GM18907 (cell line): ENCODE results near the gene MYLK.

Experiments
- ATAC-seq: cut with Tn5 transposase; IDR thresholded peaks from one replicate; pipeline ENCODE4 v1.9.1; 2021; ENCODE audit warnings: mild to moderate bottlenecking, moderate library complexity; ENCODE audit not compliant: unreplicated experiment

The MYLK gene

DNA sequence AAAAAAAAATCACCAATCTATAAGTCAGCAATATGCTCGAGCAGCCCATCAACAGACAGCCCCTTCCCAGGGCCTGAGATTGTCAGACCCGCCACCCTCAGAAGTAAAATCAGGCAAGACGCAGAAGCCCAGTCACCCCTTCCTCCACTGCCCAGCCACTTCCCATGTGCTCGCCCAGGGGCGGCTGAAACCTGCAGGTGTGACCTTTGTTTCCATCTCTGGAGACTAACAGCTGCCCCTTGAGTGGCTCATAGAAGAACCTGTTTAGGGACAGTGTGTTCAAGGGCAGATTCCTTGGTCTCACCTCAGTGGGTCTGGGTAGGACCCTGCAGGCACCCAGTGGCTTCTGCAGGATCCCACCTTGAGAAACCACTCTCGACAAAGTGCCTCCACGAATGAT lies 105.6 kb downstream of the MYLK start:
- ATAC-seq = no peak

DNA sequence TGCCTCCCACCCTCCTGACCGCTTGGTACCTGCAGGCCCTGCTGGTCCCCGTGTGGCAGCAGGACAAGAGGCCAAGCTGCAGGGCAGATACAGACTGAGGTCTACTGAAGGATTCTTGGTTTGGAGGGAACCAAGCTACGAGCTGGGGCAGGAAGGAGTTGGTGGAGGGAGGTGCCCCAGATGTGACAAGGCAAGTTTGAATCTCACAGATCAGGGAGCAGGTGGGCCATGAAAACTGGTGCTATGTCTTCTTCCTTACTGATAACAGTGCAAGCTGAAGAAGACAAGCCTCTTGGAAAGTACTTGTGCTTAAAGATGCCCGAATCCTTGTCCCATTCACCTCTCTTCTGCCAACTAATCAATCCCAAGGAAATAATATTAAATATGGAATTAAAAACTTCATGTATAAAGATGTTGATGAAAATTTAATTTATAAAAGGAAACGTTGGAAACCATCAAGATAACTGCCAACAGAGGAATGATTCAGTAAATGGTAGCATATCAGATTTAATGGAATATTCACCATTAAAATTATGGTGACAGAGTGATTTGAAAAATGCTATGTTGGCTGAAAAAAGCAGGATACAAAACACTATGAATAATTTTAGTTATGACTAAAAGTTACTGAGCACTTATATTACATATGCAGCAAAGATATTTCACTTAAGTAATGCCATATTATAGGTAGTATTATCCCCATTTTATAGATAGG lies 107.9 kb downstream of the MYLK start:
- ATAC-seq = no peak

- ATAC-seq = no peak
Observed at GRCh38 chr3:123774474-123774873, 109.7 kb downstream of the MYLK start.

GRCh38 chr3:123773681-123774431 lies 110.3 kb downstream of the MYLK start:
- ATAC-seq = no peak

DNA sequence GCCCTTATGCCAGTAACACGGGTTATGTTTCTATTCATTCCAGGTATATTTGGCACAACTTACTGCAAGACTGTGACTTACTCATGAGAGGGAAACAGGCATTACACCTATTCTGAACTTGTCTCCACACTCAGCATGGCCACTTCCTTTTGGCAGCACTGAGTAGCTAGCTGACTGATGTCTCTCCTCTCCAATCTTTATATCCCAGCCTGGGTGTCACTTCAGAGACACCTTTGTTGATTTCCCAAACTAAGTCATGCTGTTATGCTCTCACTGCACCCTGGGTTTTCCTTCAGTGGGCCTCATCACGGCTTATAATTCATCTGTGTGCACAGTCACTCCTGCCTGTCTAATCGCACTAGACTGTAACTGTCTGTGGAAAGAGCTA lies 114.8 kb downstream of the MYLK start:
- ATAC-seq = no peak

DNA sequence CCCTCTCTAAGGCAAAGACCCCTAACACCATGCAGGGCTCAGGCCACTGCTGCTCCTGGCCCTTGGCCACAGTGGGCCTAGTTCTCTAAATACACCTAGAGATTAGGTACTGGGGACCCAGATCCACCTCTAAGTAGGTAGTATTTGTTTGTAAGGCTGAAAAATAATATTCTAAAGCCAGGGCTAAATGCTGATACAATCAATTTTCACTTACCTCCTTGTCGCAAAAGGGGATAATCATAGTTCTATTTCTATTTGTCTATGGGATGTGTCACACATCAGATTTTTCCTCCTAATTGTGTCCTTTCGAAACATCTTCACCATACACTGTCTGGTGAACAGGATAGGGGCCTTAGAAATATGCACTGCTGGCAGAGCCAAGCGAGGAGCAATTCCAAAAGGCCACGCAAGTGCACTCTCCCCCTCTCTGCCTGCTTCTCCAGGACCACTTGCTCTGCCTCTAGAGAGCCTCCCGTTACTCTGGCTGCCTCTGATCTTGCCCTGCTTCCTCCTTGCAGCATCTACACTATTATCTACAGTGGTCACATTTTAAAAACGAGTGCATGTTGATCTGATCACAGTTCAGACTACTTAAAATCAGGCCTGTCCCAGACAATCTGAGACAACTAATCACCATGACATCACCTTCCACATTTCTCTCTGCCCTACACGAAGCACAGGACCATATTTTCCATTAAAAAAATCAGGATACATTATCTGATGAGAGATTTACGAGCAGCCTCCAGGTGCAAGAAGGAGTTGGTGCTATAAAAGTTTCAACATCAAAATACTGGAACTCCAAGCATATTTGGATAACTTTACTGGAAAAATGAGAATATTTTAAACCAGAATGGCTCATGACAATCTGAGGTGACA lies 115.4 kb downstream of the MYLK start:
- ATAC-seq = no peak

DNA sequence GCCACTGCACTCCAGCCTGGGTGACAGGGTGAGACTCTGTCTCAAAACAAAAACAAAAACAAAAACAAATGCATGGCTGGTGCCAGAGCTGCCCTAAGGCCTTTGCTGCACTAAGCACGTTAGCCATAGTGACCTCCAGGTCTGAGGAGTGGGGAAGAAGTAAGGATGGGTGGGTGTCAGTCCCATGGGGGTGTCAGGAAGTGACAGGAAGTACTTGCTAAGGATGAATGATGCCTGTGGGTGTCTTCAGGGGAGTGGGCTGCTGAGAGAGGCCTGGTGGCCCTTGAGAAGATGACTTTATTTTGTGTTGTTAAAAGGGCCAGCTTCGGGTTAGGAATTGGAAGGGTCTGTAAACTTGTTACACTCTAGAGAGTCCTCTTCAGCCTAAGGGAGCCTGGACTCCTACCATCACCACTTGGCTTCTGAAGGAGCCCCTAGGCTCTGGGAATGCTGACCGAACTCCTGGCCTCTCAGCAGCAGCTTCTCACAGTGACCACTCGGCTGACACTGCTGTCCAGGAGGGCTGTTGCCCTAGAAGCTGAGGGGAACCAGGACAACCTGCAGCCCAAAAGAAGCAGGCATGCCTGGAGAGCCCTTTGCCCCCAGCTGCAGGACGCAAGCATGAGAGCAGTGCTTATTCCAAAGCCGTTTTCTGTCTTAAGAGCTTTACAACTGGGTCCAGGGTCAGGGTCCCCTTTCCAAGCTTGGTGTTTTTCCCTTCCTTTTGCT lies 116.4 kb downstream of the MYLK start:
- no peak for ATAC-seq

DNA sequence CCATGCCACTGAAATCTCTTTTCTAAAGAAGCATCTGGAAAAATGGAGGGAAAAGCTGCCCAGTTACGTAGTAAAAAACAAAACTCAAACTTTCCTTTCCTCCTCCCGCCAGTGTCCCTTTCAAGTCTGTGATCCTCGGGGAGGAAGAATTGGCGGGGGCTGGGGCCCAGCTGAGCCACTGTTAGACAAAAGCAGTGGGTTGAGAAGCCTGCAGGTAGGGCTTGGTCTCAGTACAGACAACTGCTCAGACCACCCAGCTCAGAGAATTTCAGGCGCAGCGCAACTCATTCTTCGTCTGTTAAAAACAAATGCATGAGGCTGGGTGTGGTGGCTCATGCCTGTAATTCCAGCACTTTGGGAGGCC lies 117.1 kb downstream of the MYLK start:
- no peak for ATAC-seq

- no peak for ATAC-seq
Observed at GRCh38 chr3:123766193-123767008, 117.7 kb downstream of the MYLK start.

- ATAC-seq = peak; percentile 77
Observed at GRCh38 chr3:123765475-123766128, 118.5 kb downstream of the MYLK start.

GRCh38 chr3:123764647-123765046 lies 119.5 kb downstream of the MYLK start:
- no peak for ATAC-seq

GRCh38 chr3:123762805-123763204 lies 121.3 kb downstream of the MYLK start:
- ATAC-seq = no peak

GRCh38 chr3:123760817-123761216 lies 123.3 kb downstream of the MYLK start:
- no peak for ATAC-seq

- no peak for ATAC-seq
Observed at GRCh38 chr3:123759871-123760270, 124.3 kb downstream of the MYLK start.

DNA sequence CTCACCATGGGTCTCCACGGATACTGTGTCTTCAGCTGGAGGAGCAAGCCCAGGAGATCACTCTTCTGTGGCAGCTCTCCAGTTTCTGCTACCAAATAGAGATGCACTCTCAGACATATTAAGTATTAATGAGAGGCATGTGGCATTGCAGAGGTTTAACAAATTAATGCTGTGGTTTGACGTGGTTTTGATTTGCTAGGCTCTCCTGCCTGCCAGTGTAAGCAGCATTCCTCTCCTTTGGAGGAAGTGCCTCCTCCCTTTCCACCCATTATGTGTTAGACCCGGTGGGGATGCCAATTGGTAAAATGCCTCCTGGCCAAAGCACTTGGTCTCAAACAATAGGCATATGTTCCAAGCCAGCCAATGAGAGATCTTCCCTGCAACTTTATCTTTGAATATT lies 124.8 kb downstream of the MYLK start:
- ATAC-seq = no peak

DNA sequence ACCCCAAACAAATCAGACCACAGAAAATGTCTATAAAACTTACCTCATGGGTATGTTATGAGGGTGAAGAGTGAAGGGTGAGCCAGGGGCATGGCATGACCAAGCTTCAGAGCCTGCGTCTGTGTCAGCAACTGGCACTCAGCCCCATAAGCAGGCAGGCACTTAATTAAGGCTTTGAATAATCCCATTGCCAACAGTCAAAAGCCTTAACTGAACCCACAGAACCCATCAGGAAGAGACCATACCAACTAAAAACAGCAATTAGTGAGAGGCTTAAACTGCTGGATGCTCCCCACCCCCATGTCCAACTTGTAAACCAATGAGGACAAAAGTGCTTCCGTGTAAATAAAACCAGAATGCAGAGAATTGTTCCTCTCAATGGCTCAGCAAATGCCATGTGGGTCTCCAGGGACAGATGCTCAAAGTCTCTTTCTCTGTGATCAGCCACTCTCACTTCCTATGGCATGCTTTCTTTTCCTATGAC lies 126.0 kb downstream of the MYLK start:
- no peak for ATAC-seq

DNA sequence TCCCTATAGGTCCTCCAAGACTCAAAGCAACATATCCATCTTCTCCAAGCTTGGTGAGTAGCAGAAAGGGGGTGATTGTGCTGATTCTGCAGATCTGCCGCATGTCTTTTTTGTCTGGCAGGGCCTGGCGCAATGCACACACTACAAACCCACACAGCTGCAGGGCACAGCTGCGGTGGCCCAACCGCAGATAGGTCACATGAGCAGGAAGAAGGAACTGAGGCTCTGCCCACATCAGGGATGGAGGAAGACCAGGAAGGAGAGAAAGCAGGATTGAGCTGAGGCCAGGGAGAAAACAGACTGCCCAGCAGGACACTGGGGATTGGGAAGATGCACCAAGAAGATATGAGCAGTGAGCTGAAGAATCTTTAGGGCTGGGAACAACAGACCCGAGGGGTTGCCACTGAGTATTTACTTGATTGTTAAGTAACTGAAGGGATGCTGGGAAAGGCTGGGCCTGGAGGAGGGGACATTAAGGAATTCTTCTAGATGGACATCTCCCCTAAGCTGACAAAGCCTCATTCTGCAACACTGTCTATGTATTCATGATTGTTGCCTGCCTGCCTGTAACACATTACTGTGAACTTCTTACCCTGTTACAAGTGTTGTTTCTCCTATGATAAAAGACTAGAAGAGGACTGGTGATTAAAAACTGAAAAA lies 126.7 kb downstream of the MYLK start:
- no peak for ATAC-seq

DNA sequence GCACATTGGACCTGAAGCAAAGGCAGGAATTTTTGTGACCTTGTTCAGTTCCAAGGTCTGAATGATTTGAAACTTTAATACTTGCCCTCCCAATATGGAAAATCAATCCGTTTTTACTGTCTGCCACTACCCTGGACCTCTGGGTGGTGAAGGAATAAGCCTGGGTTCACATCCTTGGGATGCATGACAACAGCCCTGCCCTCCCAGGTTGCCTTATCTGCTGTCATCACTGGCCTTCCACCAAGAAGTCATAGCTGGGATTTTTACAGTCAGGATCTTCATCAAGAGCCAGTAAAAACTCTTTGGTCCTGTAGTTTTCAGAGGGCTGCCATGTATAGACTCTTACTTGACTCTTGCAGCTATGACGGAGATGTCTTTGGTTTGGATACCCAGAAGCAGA lies 128.6 kb downstream of the MYLK start:
- ATAC-seq = no peak

- no peak for ATAC-seq
Observed at GRCh38 chr3:123755085-123755484, 129.0 kb downstream of the MYLK start.
